ENCODE data around the gene HINFP. TPM values are rescaled to one million over a fixed set of nuclear protein-coding genes. Genes with fewer than 3 reads are reported as not detected.

HINFP gene
- total RNA-seq, 6 experiments from 2014 or later = 9.9 to 13.4 (median 11.3) TPM

DNA sequence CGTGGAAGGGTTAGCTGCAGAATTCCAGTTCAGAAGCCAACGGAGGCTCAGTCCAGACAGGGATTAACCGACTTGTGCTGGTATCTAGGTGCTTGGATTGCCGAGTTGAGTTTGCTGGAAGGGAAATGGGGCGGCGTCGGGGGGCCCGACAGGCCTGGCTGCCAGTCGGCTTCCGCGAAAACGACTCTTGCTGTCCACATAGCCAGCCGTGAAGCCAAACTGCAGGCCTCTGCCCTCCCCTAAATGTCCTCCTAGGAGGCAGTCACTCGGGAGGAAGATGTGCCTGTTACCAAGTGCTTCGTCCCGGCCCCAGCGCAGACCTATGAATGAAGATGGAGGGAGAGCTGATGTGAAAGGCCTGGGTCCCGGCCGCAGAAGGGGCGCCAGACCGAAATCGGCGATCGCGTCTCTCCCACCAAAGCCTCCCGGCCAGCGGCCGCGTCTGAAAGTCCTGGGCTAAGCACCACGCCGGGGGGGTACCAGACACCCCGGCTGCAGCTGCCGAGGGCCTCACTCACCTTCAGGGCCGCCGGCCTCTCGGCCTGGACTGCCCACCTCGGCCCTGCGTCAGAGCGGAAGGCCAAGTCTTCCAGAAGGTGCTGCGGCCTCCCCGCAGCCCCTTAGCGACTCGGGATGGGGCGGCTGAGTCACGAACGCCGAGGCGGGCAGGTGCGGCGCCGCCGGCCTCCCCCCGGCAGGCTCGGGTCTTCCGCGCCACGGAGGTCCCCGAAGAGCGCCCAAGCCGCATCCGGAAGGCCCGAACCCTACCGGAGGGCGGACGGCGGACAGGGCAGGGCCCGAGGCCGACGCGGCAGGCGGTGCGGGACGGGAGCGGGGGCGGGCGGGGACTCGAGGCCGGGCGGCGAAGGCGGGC lies 27.2 kb upstream of the HINFP start:
- no peak for DNase-seq
- H3K9me3 Mint-ChIP-seq = 0 out of 2 replicates have a peak, but pooled peaks cover 5% of the 10 kb centered on the region
- no peak for TF ChIP-seq CTCF (IDR thresholded peaks at IDR 0.05)

DNA sequence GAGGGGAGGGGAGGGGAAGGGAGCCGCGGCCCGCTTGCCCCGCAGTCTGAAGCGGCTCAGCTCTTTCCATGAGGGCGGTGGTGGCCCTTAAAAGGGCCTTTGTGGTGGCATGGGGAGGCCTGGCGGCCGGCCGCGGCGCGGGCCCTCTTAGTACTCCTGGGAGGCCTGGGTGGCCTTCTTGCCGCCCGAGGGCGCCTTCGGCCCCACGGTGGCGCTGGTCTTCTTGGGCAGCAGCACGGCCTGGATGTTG lies 26.6 kb upstream of the HINFP start:
- H3K4me3 Mint-ChIP-seq = peak overlapping the region; percentile 94
- peaks cover 28% of the 10 kb centered on the region for H3K36me3 Mint-ChIP-seq (ENCODE audit: low read depth)
- DNase-seq = peak; percentile 87
- peaks cover 10% of the 10 kb centered on the region for H3K27me3 Mint-ChIP-seq (ENCODE audit: insufficient read depth)
- TF ChIP-seq CTCF (IDR thresholded peaks at IDR 0.05) = peak; percentile 85
- H3K4me1 Mint-ChIP-seq (ENCODE audit: low read depth) = peaks cover 38% of the 10 kb centered on the region
- H3K9me3 Mint-ChIP-seq = 0 out of 2 replicates have a peak, but pooled peaks cover 5% of the 10 kb centered on the region
- H3K27ac Mint-ChIP-seq = peak overlapping the region; percentile 89

More for the DNA sequence above, 27.2 kb upstream of the HINFP start:
- Mint-ChIP-seq H3K4me1 (ENCODE audit: low read depth) (peaks cover 35% of the 10 kb centered on the region), H3K4me3 (peak overlapping the region; percentile 94), H3K27me3 (ENCODE audit: insufficient read depth) (peaks cover 10% of the 10 kb centered on the region), H3K27ac (peak overlapping the region; percentile 89), H3K36me3 (ENCODE audit: low read depth) (peaks cover 28% of the 10 kb centered on the region)

- peak overlapping the region; percentile 94 for H3K4me3 Mint-ChIP-seq
- peaks cover 28% of the 10 kb centered on the region for H3K36me3 Mint-ChIP-seq (ENCODE audit: low read depth)
- TF ChIP-seq CTCF (IDR thresholded peaks at IDR 0.05) = peak; percentile 40
- peak; percentile 100 for DNase-seq
- peaks cover 44% of the 10 kb centered on the region for H3K4me1 Mint-ChIP-seq (ENCODE audit: low read depth)
- H3K9me3 Mint-ChIP-seq = 0 out of 2 replicates have a peak, but pooled peaks cover 5% of the 10 kb centered on the region
- peaks cover 10% of the 10 kb centered on the region for H3K27me3 Mint-ChIP-seq (ENCODE audit: insufficient read depth)
- H3K27ac Mint-ChIP-seq = peak overlapping the region; percentile 89
Measured at GRCh38 chr11:119095066-119095880, 26.1 kb upstream of the HINFP start.

DNA sequence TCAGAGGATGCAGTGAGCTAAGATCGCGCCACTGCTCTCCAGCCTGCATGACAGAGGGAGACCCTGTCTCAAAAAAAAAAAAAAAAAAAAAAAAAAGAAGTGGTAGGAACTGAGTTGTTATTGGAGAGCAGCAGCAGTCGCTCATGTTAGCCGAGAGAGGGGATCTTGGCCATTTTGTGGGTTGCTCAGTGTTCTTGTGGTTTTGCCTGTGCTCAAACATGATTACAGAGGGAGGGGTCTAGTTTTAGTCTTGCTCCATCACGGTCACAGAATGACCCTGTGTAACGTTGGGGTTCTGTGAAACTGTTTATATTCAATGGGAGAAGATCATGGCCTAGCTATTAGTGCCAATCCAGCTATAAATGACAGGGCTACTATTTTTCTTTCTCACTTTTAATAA lies 21.7 kb upstream of the HINFP start:
- H3K9me3 Mint-ChIP-seq = 0 out of 2 replicates have a peak, but pooled peaks cover 5% of the 10 kb centered on the region
- H3K4me3 Mint-ChIP-seq = peak overlapping the region; percentile 91
- no peak overlapping the region for H3K27ac Mint-ChIP-seq
- DNase-seq = no peak
- H3K4me1 Mint-ChIP-seq (ENCODE audit: low read depth) = peaks cover 30% of the 10 kb centered on the region
- H3K36me3 Mint-ChIP-seq (ENCODE audit: low read depth) = peaks cover 9% of the 10 kb centered on the region; the same call in 1 of the 2 replicates
- TF ChIP-seq CTCF (IDR thresholded peaks at IDR 0.05) = no peak
- peaks cover 7% of the 10 kb centered on the region for H3K27me3 Mint-ChIP-seq (ENCODE audit: insufficient read depth)

GRCh38 chr11:119100246-119100970 lies 21.0 kb upstream of the HINFP start:
- H3K27me3 Mint-ChIP-seq (ENCODE audit: insufficient read depth) = peaks cover under 1% of the 10 kb centered on the region; the same call in 1 of the 2 replicates
- H3K27ac Mint-ChIP-seq = peak overlapping the region; percentile 98
- H3K36me3 Mint-ChIP-seq (ENCODE audit: low read depth) = peaks cover 9% of the 10 kb centered on the region; the same call in 1 of the 2 replicates
- peak; percentile 72 for TF ChIP-seq CTCF (IDR thresholded peaks at IDR 0.05)
- H3K4me3 Mint-ChIP-seq = peak overlapping the region; percentile 91
- 0 out of 2 replicates have a peak, but pooled peaks cover under 1% of the 10 kb centered on the region for H3K9me3 Mint-ChIP-seq
- peak; percentile 52 for DNase-seq
- H3K4me1 Mint-ChIP-seq (ENCODE audit: low read depth) = peaks cover 37% of the 10 kb centered on the region

Data from HFFc6 (cell line).